ENCODE measurements around the gene TAF13.

TAF13 gene

DNA sequence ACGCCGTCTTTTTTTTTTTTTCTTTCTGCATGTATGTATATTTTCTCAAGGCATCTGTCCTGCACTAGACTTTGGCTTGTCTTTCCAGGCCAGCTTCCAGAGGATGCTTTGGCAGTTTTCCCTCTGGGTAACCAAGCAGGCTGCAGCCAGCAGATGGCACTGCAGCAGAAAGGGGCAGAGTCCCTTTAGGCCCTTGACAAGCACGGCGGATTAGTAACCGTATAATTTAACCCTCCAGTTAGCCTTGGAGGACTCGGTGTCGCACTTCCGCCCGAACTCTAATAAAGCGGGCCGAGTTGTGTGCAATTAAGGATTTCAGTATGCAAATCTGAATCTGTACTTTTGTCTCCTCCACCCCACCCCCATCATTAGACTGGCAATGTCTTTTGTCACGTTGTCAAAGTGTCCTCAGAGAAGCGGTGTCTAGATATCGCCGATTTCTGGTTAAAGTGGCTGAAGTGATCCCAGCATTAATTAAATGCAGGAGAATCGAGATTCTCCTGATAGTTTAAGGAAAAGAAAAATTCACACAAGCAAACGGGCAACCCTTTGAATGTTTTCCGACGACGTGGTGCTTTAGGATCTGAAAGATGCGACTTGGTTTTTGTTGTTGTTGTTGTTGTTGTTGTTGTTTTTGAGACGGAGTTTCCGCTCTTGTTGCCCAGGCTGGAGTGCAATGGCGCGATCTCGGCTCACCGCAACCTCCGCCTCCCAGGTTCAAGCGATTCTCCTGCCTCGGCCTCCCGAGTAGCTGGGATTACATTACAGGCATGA is 13.6 kb upstream of the TAF13 start (continued):
- no peak for TF ChIP-seq ZNF146 (tag by site-specific recombination; IDR thresholded peaks at IDR 0.05)
- TF ChIP-seq, protein P1, sequence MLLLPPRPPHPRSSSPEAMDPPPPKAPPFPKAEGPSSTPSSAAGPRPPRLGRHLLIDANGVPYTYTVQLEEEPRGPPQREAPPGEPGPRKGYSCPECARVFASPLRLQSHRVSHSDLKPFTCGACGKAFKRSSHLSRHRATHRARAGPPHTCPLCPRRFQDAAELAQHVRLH (tag by site-specific recombination; IDR thresholded peaks at IDR 0.05): no peak
- TF ChIP-seq IKZF3 (tag by site-specific recombination; IDR thresholded peaks at IDR 0.05): peak; percentile 85
- TF ChIP-seq HOXD13 (CRISPR knock-in tag; IDR thresholded peaks at IDR 0.05; ENCODE audit: borderline replicate concordance): no peak
- TF ChIP-seq ZNF112 (tag by site-specific recombination; IDR thresholded peaks at IDR 0.05): no peak
- TF ChIP-seq, protein P2, sequence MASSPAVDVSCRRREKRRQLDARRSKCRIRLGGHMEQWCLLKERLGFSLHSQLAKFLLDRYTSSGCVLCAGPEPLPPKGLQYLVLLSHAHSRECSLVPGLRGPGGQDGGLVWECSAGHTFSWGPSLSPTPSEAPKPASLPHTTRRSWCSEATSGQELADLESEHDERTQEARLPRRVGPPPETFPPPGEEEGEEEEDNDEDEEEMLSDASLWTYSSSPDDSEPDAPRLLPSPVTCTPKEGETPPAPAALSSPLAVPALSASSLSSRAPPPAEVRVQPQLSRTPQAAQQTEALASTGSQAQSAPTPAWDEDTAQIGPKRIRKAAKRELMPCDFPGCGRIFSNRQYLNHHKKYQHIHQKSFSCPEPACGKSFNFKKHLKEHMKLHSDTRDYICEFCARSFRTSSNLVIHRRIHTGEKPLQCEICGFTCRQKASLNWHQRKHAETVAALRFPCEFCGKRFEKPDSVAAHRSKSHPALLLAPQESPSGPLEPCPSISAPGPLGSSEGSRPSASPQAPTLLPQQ (tag by site-specific recombination; IDR thresholded peaks at IDR 0.05): no peak
- TF ChIP-seq, protein P3, sequence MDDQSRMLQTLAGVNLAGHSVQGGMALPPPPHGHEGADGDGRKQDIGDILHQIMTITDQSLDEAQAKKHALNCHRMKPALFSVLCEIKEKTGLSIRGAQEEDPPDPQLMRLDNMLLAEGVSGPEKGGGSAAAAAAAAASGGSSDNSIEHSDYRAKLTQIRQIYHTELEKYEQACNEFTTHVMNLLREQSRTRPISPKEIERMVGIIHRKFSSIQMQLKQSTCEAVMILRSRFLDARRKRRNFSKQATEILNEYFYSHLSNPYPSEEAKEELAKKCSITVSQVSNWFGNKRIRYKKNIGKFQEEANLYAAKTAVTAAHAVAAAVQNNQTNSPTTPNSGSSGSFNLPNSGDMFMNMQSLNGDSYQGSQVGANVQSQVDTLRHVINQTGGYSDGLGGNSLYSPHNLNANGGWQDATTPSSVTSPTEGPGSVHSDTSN (CRISPR knock-in tag; IDR thresholded peaks at IDR 0.05): no peak
- TF ChIP-seq WT1 (tag by site-specific recombination; IDR thresholded peaks at IDR 0.05): no peak
- TF ChIP-seq, protein P4, sequence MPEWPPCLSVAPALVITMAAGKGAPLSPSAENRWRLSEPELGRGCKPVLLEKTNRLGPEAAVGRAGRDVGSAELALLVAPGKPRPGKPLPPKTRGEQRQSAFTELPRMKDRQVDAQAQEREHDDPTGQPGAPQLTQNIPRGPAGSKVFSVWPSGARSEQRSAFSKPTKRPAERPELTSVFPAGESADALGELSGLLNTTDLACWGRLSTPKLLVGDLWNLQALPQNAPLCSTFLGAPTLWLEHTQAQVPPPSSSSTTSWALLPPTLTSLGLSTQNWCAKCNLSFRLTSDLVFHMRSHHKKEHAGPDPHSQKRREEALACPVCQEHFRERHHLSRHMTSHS (tag by site-specific recombination; IDR thresholded peaks at IDR 0.05): no peak
- TF ChIP-seq, protein P5, sequence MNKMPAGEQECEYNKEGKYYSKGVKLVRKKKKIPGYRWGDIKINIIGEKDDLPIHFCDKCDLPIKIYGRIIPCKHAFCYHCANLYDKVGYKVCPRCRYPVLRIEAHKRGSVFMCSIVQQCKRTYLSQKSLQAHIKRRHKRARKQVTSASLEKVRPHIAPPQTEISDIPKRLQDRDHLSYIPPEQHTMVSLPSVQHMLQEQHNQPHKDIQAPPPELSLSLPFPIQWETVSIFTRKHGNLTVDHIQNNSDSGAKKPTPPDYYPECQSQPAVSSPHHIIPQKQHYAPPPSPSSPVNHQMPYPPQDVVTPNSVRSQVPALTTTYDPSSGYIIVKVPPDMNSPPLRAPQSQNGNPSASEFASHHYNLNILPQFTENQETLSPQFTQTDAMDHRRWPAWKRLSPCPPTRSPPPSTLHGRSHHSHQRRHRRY (tag by site-specific recombination; IDR thresholded peaks at IDR 0.05): no peak
- TF ChIP-seq ZNF830 (tag by site-specific recombination; IDR thresholded peaks at IDR 0.05; ENCODE audit: low read depth): no peak
- no peak for TF ChIP-seq ZNF214 (tag by site-specific recombination; IDR thresholded peaks at IDR 0.05; ENCODE audit: borderline replicate concordance)
- TF ChIP-seq ZNF132 (tag by site-specific recombination; IDR thresholded peaks at IDR 0.05; ENCODE audit: borderline replicate concordance): no peak
- TF ChIP-seq ZNF354C (tag by site-specific recombination; IDR thresholded peaks at IDR 0.05; ENCODE audit: borderline replicate concordance, low read depth): no peak
- no peak for TF ChIP-seq ZNF624 (tag by site-specific recombination; IDR thresholded peaks at IDR 0.05)
- no peak for TF ChIP-seq ZNF121 (tag by site-specific recombination; IDR thresholded peaks at IDR 0.05)
- TF ChIP-seq ZNF48 (tag by site-specific recombination; IDR thresholded peaks at IDR 0.05): no peak
- no peak for TF ChIP-seq ZNF473 (tag by site-specific recombination; IDR thresholded peaks at IDR 0.05)
- TF ChIP-seq ZNF530 (tag by site-specific recombination; IDR thresholded peaks at IDR 0.05; ENCODE audit: low read depth): no peak
- no peak for TF ChIP-seq TRIM28 (IDR thresholded peaks at IDR 0.05; ENCODE audit: borderline replicate concordance, low read length)
- TF ChIP-seq ZNF335 (tag by site-specific recombination; conservative IDR thresholded peaks at IDR 0.05): peak; percentile 27
- no peak for TF ChIP-seq RBAK (tag by site-specific recombination; IDR thresholded peaks at IDR 0.05)
- TF ChIP-seq ZNF621 (tag by site-specific recombination; IDR thresholded peaks at IDR 0.05): no peak
- no peak for TF ChIP-seq ZNF169 (tag by site-specific recombination; IDR thresholded peaks at IDR 0.05)
- TF ChIP-seq ZFP3 (tag by site-specific recombination; IDR thresholded peaks at IDR 0.05; ENCODE audit: low read depth): no peak
- TF ChIP-seq ZNF2 (tag by site-specific recombination; IDR thresholded peaks at IDR 0.05): peak; percentile 48
- no peak for TF ChIP-seq ZNF292 (tag by site-specific recombination; IDR thresholded peaks at IDR 0.05; ENCODE audit: borderline replicate concordance, low read depth)
- no peak for TF ChIP-seq ZNF175 (tag by site-specific recombination; IDR thresholded peaks at IDR 0.05)
- peak; percentile 23; the same call in 1 of the 2 replicates for TF ChIP-seq ZNF600 (tag by site-specific recombination; IDR thresholded peaks at IDR 0.05)
- TF ChIP-seq ZNF416 (tag by site-specific recombination; IDR thresholded peaks at IDR 0.05): no peak
- peak; percentile 52; the same call in 1 of the 2 replicates for TF ChIP-seq ZEB2 (tag by site-specific recombination; IDR thresholded peaks at IDR 0.05)
- no peak for TF ChIP-seq YY2 (tag by site-specific recombination; IDR thresholded peaks at IDR 0.05)
- TF ChIP-seq ZIC2 (tag by site-specific recombination; IDR thresholded peaks at IDR 0.05): no peak
- no peak for TF ChIP-seq GLIS1 (tag by site-specific recombination; IDR thresholded peaks at IDR 0.05)
- TF ChIP-seq ZFP41 (tag by site-specific recombination; IDR thresholded peaks at IDR 0.05; ENCODE audit: borderline replicate concordance): no peak
- no peak for TF ChIP-seq ZNF529 (tag by site-specific recombination; IDR thresholded peaks at IDR 0.05; ENCODE audit: insufficient replicate concordance)
